Gastroesophageal sphincter (tissue), 4 donors: ENCODE measurements around the gene MRPL38. TPM values are rescaled to one million over a fixed set of nuclear protein-coding genes. Genes with fewer than 3 reads are reported as not detected.
A peak's percentile ranks its signal among the peaks of the same experiment; 100 is the strongest.

Source experiments
- ATAC-seq: fragments of 150-250 bp; one replicate; pipeline ENCODE4 v1.9.1; 2016; ENCODE audit warnings: mild to moderate bottlenecking, moderate library complexity
- H3K27ac ChIP-seq, 4 donors: fragments of 200-600 bp; sonication (generic) in 3 of 4; 1 replicate in 3 of 4; 2 replicates in 1 of 4; pipeline ENCODE4 v1.5.1; 2016 to 2019
- H3K27me3 ChIP-seq: fragments of 200-600 bp; sonication (generic); one replicate; pipeline ENCODE4 v1.5.1; 2019
- H3K36me3 ChIP-seq, 2 donors: fragments of 200-600 bp; sonication (generic); one replicate each; pipeline ENCODE4 v1.5.1; 2019; ENCODE audit warnings: control low read depth in 1 of 2
- H3K4me1 ChIP-seq, 3 donors: fragments of 200-600 bp; sonication (generic); 1 replicate in 2 of 3; 2 replicates in 1 of 3; pipeline ENCODE4 v1.5.1; 2016 to 2019; ENCODE audit warnings: control low read depth in 2 of 3
- H3K4me3 ChIP-seq, 2 donors: fragments of 200-600 bp; sonication (generic); one replicate each; pipeline ENCODE4 v1.5.1; 2019; ENCODE audit warnings: mild to moderate bottlenecking in 1 of 2, moderate library complexity in 1 of 2
- H3K9me3 ChIP-seq, 3 donors: fragments of 200-600 bp; sonication (generic); one replicate each; pipeline ENCODE4 v1.5.1; 2017 to 2019; ENCODE audit warnings: control low read depth in 2 of 3
- EP300 ChIP-seq: sonication (generic); formaldehyde crosslinking; IDR thresholded peaks from one replicate; pipeline ENCODE4 v1.6.1; 2017; ENCODE audit warnings: antibody characterized with exemption, mild to moderate bottlenecking
- POLR2A ChIP-seq, 2 donors: fragments of 450-650 bp; IDR thresholded peaks; one replicate each; pipeline ENCODE4 v1.6.1; 2017; ENCODE audit warnings: antibody characterized with exemption in 2 of 2, mild to moderate bottlenecking in 2 of 2, moderate library complexity in 1 of 2
- POLR2AphosphoS5 ChIP-seq: sonication (generic); formaldehyde crosslinking; IDR thresholded peaks from one replicate; pipeline ENCODE4 v1.6.1; 2017; ENCODE audit warnings: antibody characterized with exemption
- WGBS, 2 donors: methylation state at CpG; one replicate each; pipeline ENCODE4 v1.1.5; 2018; ENCODE audit warnings: low coverage in 1 of 2; 5-methylcytosine and 5-hydroxymethylcytosine counted together
- total RNA-seq, 4 donors: library from RNA; depleted of rRNA; stranded (reverse); fragments of >200 nt; gene quantifications; one replicate each; pipeline ENCODE4 v1.1.0, GENCODE V29; 2016
- TF ChIP-seq, protein P1 (sequence below), 4 experiments: fragments of 200-600 bp in 2 of 4; fragments of 450-650 bp in 2 of 4; sonication (generic) in 1 of 4; IDR thresholded peaks; one replicate each; pipeline ENCODE4 v1.5.1; 2017 to 2019; ENCODE audit warnings: antibody characterized with exemption in 4 of 4, mild to moderate bottlenecking in 2 of 4, moderate library complexity in 2 of 4

Gene MRPL38
- total RNA-seq, 4 donors from 2014 or later: 18.4 to 69.6 (median 44.3) TPM

- peaks cover 0 to 58% of the 10 kb centered on the region in 2 donors for H3K36me3 ChIP-seq
Measured at GRCh38 chr17:75943491-75943890, 38.8 kb upstream of the MRPL38 start.

DNA sequence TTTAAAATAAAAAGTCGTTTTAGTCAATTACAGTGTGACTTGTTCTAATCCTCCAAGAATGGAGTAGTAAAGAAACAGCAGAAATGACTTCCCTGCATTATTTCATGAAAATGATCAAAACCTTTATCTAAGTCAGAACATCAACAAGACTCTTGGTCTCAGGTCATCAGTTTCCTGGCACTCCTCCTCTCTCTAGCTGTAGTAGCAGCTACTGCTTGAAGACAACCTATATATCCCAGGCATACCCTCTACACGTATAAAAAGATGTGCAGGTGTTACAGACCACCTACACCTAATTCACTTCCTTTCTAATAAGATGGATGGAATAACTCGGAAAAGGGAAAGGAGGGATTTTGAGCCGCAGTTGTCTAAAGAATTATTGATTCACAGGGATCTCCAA is 37.8 kb upstream of the MRPL38 start:
- ATAC-seq: no peak
- Histone ChIP-seq H3K4me1 (peaks cover 0 to 20% (median 5%) of the 10 kb centered on the region in 3 donors), H3K27ac (no peak overlapping the region), H3K9me3 (no peaks in the 10 kb centered on the region), H3K27me3 (no peaks in the 10 kb centered on the region), H3K36me3 (peaks cover 0 to 48% of the 10 kb centered on the region in 2 donors), H3K4me3 (no peak overlapping the region)
- TF ChIP-seq EP300: no peak
- 81 to 91% methylated on average over 4 of the region's 4 CpGs for WGBS, 2 donors

More at GRCh38 chr17:75943491-75943890, 38.8 kb upstream of the MRPL38 start:
- peaks cover 0 to 20% (median 5%) of the 10 kb centered on the region in 3 donors for H3K4me1 ChIP-seq
- no peak for ATAC-seq
- 75% methylated on average over 1 of the region's 1 CpG for WGBS, 2 donors
- H3K27me3 ChIP-seq: no peaks in the 10 kb centered on the region
- H3K4me3 ChIP-seq: no peak overlapping the region
- TF ChIP-seq POLR2A (IDR thresholded peaks at IDR 0.05): no peak
- TF ChIP-seq, protein P1, sequence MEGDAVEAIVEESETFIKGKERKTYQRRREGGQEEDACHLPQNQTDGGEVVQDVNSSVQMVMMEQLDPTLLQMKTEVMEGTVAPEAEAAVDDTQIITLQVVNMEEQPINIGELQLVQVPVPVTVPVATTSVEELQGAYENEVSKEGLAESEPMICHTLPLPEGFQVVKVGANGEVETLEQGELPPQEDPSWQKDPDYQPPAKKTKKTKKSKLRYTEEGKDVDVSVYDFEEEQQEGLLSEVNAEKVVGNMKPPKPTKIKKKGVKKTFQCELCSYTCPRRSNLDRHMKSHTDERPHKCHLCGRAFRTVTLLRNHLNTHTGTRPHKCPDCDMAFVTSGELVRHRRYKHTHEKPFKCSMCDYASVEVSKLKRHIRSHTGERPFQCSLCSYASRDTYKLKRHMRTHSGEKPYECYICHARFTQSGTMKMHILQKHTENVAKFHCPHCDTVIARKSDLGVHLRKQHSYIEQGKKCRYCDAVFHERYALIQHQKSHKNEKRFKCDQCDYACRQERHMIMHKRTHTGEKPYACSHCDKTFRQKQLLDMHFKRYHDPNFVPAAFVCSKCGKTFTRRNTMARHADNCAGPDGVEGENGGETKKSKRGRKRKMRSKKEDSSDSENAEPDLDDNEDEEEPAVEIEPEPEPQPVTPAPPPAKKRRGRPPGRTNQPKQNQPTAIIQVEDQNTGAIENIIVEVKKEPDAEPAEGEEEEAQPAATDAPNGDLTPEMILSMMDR (IDR thresholded peaks at IDR 0.05): no peak
- no peak for TF ChIP-seq POLR2AphosphoS5
- no peak for TF ChIP-seq EP300
- H3K27ac ChIP-seq: no peak overlapping the region
- H3K9me3 ChIP-seq: no peaks in the 10 kb centered on the region

DNA sequence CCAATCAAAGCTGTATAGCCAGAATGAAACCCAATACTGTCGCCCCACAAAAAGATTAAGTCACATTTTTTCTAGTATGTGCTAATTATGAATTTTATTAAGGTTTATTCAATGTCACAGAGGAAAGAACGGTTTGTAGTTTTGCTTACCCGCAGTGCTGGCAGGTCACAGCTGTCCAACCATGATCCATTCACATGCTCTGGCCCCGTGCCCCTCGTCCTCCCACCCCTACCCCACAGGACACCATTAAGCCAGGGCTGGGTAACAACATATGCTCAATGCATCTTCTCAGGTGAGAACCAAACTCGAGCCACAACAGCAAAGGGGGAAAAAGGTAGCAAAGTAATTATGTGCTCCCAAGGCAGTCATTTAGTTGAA is 36.7 kb upstream of the MRPL38 start:
- peaks cover 0 to 20% (median 5%) of the 10 kb centered on the region in 3 donors for H3K4me1 ChIP-seq
- peak overlapping the region in 1 of 2 donors; percentile 78 for H3K4me3 ChIP-seq
- H3K36me3 ChIP-seq: peaks cover 0 to 37% of the 10 kb centered on the region in 2 donors
- WGBS, 2 donors: 28 to 46% methylated on average over 2 to 5 of the region's 6 CpGs
- TF ChIP-seq POLR2AphosphoS5 (no peak), POLR2A (IDR thresholded peaks at IDR 0.05) (no peak), EP300 (no peak)
- TF ChIP-seq, protein P1 (IDR thresholded peaks at IDR 0.05): no peak
- ATAC-seq: no peak
- peak overlapping the region in 3 of 4 donors; percentile 77 to 85 (median 79) for H3K27ac ChIP-seq
- no peaks in the 10 kb centered on the region for H3K9me3 ChIP-seq
- H3K27me3 ChIP-seq: no peaks in the 10 kb centered on the region

DNA sequence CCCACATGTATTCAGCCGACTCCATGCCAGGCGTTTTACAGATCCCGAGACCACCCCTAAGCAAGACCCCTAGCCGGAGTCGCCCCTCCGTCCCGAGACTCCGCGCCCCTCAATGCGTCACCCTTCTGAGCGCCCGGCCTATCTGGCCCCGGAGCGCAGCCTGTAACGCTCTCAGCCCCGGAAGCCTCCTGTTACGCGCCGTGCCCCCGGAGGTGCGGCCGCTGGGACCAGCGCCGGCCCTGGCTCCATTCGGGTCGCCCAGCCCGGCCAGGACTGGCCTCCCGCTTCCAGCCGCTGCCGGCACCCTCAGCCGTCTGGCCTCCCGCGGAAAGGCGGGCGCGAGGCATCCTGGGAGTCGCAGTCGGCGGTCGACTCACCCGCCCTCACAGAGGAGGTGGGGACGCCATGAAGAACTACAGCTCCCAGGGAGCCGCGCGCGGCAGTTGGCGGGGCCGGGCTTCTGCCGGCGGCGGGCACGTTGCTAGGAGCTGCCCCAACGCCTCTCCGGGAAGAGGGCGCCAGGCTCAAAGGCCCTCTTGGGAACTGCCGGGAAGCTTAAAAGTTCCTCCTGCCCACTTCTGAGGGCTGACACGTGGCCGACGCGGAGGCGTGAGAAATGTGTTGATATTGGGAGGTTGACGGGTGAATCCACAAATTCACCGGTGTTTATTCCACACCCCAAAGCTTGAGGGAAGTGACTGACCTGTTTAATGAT is 36.2 kb upstream of the MRPL38 start, which contains the start of gene FBF1:
Gene FBF1, minus strand, starts transcription at position 316 of the 715 bp plus-strand sequence. CDS start 2,893 bp downstream, outside the sequence.
- TF ChIP-seq, protein P1 (IDR thresholded peaks at IDR 0.05): peak in 2 of 4 experiments; percentile 15 to 35
- TF ChIP-seq POLR2A (IDR thresholded peaks at IDR 0.05): peak; percentile 79 to 84
- peak; percentile 82 for TF ChIP-seq POLR2AphosphoS5
- TF ChIP-seq EP300: no peak
- whole genome bisulfite sequencing, 2 donors: 0% methylated on average over 2 to 7 of the region's 63 CpGs
- H3K36me3 ChIP-seq: peaks cover 0 to 32% of the 10 kb centered on the region in 2 donors
- H3K9me3 ChIP-seq: no peaks in the 10 kb centered on the region
- H3K4me1 ChIP-seq: peaks cover 0 to 20% (median 5%) of the 10 kb centered on the region in 3 donors
- no peaks in the 10 kb centered on the region for H3K27me3 ChIP-seq
- H3K27ac ChIP-seq: peak within 1 kb of the TSS in 3 of 4 donors; percentile 77 to 85 (median 79)
- H3K4me3 ChIP-seq: peak within 1 kb of the TSS; percentile 61 to 78
- ATAC-seq: peak; percentile 99

DNA sequence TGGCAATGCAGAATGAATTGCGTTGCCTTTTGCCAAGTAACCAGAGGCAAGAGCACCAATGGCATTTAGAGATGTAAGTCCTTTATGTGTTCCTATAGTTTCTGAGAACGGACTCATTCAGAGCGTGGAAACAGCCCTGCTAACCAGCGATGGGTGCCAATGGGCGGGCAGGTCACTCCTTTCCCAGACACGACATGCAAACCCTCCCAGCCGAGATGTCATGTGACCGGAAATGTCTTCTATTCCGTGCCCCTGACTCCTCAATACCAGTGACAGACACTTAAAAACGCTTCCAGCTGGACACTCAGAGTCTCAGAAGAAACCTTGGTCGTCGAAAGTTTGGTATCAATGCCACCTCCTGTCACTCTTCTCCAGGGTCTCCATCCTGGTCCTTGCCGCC is 33.0 kb upstream of the MRPL38 start:
- no peak for ATAC-seq
- Histone ChIP-seq H3K4me1 (peaks cover 0 to 20% (median 5%) of the 10 kb centered on the region in 3 donors), H3K36me3 (peaks cover 0 to 4% of the 10 kb centered on the region in 2 donors), H3K4me3 (no peak overlapping the region), H3K27me3 (no peaks in the 10 kb centered on the region), H3K9me3 (no peaks in the 10 kb centered on the region), H3K27ac (no peak overlapping the region)
- TF ChIP-seq EP300 (no peak), POLR2AphosphoS5 (no peak), POLR2A (IDR thresholded peaks at IDR 0.05) (no peak)
- TF ChIP-seq, protein P1 (IDR thresholded peaks at IDR 0.05): no peak
- 85 to 87% methylated on average over 6 to 9 of the region's 13 CpGs for WGBS, 2 donors
